Smooth muscle cell (in vitro differentiated cells): Measurements from ENCODE around the gene GPATCH1. TPM values are rescaled to one million over a fixed set of nuclear protein-coding genes. Genes with fewer than 3 reads are reported as not detected.

Source experiments
- DNase-seq: peaks from one replicate; lab custom pipeline; 2025; ENCODE audit not compliant: unreplicated experiment; lab: John Stamatoyannopoulos, UW
- H2AFZ ChIP-seq: fragments of 200-600 bp; sonication (generic); 2 replicates; pipeline ENCODE4 v1.6.0; 2016; ENCODE audit warnings: antibody characterized with exemption, low read depth, mild to moderate bottlenecking
- H3F3A ChIP-seq: fragments of 200-600 bp; sonication (generic); 2 replicates; pipeline ENCODE4 v1.6.0; 2017; ENCODE audit warnings: antibody characterized with exemption, low read depth
- H3K27ac ChIP-seq: fragments of 200-600 bp; sonication (generic); 2 replicates; pipeline ENCODE4 v1.5.1; 2016; ENCODE audit warnings: low read depth, mild to moderate bottlenecking
- H3K27me3 ChIP-seq: fragments of 200-600 bp; sonication (generic); 2 replicates; pipeline ENCODE4 v1.6.1; 2016; ENCODE audit warnings: low read depth, mild to moderate bottlenecking
- H3K36me3 ChIP-seq: fragments of 200-600 bp; sonication (generic); 2 replicates; pipeline ENCODE4 v1.5.1; 2016; ENCODE audit warnings: low read depth
- H3K4me1 ChIP-seq: fragments of 200-600 bp; sonication (generic); 2 replicates; pipeline ENCODE4 v1.5.1; 2016; ENCODE audit warnings: low read depth
- H3K4me2 ChIP-seq: fragments of 200-600 bp; sonication (generic); 2 replicates; pipeline ENCODE4 v1.6.0; 2016; ENCODE audit warnings: mild to moderate bottlenecking
- H3K4me3 ChIP-seq: fragments of 200-600 bp; sonication (generic); 2 replicates; pipeline ENCODE4 v1.5.1; 2016; ENCODE audit warnings: mild to moderate bottlenecking
- H3K79me2 ChIP-seq: fragments of 200-600 bp; sonication (generic); 2 replicates; pipeline ENCODE4 v1.6.0; 2016; ENCODE audit warnings: low read depth, mild to moderate bottlenecking
- H3K9ac ChIP-seq: fragments of 200-600 bp; sonication (generic); 2 replicates; pipeline ENCODE4 v1.6.0; 2016; ENCODE audit warnings: low read depth
- H3K9me3 ChIP-seq: fragments of 200-600 bp; sonication (generic); replicated peaks from 2 replicates; pipeline ENCODE4 v1.5.1; 2016; ENCODE audit warnings: low read depth
- H4K20me1 ChIP-seq: fragments of 200-600 bp; sonication (generic); 2 replicates; pipeline ENCODE4 v1.6.0; 2016; ENCODE audit warnings: low read depth
- CTCF ChIP-seq: fragments of 200-600 bp; sonication (generic); IDR thresholded peaks from 2 replicates; pipeline ENCODE4 v1.5.1; 2017; ENCODE audit warnings: borderline replicate concordance, mild to moderate bottlenecking, antibody characterized with exemption; ENCODE audit not compliant: insufficient read depth, poor library complexity, severe bottlenecking
- WGBS: methylation state at CpG from one replicate; pipeline ENCODE4 v1.1.7; 2016; ENCODE audit warnings: low lambda C conversion rate; 5-methylcytosine and 5-hydroxymethylcytosine counted together
- polyA plus RNA-seq: library from polyadenylated mRNA; unstranded; fragments of >200 nt; fragmentation: Nextera tagmentation; extraction: Ambion mirVana; gene quantifications from 2 replicates; pipeline ENCODE4 v1.2.1, GENCODE V29; 2016
- total RNA-seq: library from RNA; depleted of rRNA; stranded (reverse); fragments of >200 nt; gene quantifications from 2 replicates; pipeline ENCODE4 v1.2.3, GENCODE V29; 2014

GPATCH1 gene
- total and polyA plus RNA-seq, 2 experiments from 2014 or later, result 2.8 to 4.3 TPM

- H3K27ac ChIP-seq, result no peak overlapping the region
- no peak overlapping the region for H3K4me2 ChIP-seq
- DNase-seq, result no peak
- H3K27me3 ChIP-seq, result no peaks in the 10 kb centered on the region
- WGBS, result 88% methylated on average over 6 of the region's 6 CpGs
- H4K20me1 ChIP-seq, result no peaks in the 10 kb centered on the region
- H3F3A ChIP-seq, result no peaks in the 10 kb centered on the region
- H3K36me3 ChIP-seq, result no peaks in the 10 kb centered on the region
- no peaks in the 10 kb centered on the region for H3K9me3 ChIP-seq
- H3K4me3 ChIP-seq, result no peak overlapping the region
- H3K9ac ChIP-seq, result no peak overlapping the region
- H3K79me2 ChIP-seq, result no peaks in the 10 kb centered on the region
- H3K4me1 ChIP-seq, result no peaks in the 10 kb centered on the region
- TF ChIP-seq CTCF, result no peak
- H2AFZ ChIP-seq, result no peak overlapping the region
Observed at GRCh38 chr19:33129901-33130300, 48.9 kb downstream of the GPATCH1 start.

GRCh38 chr19:33130433-33130832 lies 49.5 kb downstream of the GPATCH1 start:
- Histone ChIP-seq H3K27ac (no peak overlapping the region), H3K4me2 (no peak overlapping the region), H3K36me3 (no peaks in the 10 kb centered on the region), H4K20me1 (no peaks in the 10 kb centered on the region), H2AFZ (no peak overlapping the region), H3K79me2 (no peaks in the 10 kb centered on the region), H3K4me1 (no peaks in the 10 kb centered on the region), H3K9me3 (no peaks in the 10 kb centered on the region), H3K4me3 (no peak overlapping the region), H3K9ac (no peak overlapping the region), H3K27me3 (no peaks in the 10 kb centered on the region), H3F3A (no peaks in the 10 kb centered on the region)
- no peak for DNase-seq
- TF ChIP-seq CTCF, result no peak
- WGBS, result 98% methylated on average over 6 of the region's 6 CpGs

- no peak within 1 kb of the TSS for H3K9ac ChIP-seq
- WGBS, result 98% methylated on average over 43 of the region's 43 CpGs
- no peaks in the 10 kb centered on the region for H3F3A ChIP-seq
- H4K20me1 ChIP-seq, result no peaks in the 10 kb centered on the region
- H3K4me3 ChIP-seq, result no peak within 1 kb of the TSS
- no peaks in the 10 kb centered on the region for H3K79me2 ChIP-seq
- H3K36me3 ChIP-seq, result no peaks in the 10 kb centered on the region
- no peak for TF ChIP-seq CTCF
- H2AFZ ChIP-seq, result no peak within 1 kb of the TSS
- no peaks in the 10 kb centered on the region for H3K4me1 ChIP-seq
- DNase-seq, result no peak
- H3K9me3 ChIP-seq, result no peaks in the 10 kb centered on the region
- H3K27ac ChIP-seq, result no peak within 1 kb of the TSS
- H3K27me3 ChIP-seq, result no peaks in the 10 kb centered on the region
- no peak within 1 kb of the TSS for H3K4me2 ChIP-seq
Observed at GRCh38 chr19:33132021-33132420, 51.0 kb downstream of the GPATCH1 start, which contains the start of gene WDR88. TSS of gene WDR88 (plus strand) at chr19:33132114. CDS start at chr19:33132170, 56 bp downstream.

GRCh38 chr19:33132425-33132824 lies 51.4 kb downstream of the GPATCH1 start:
- Histone ChIP-seq H3K9ac (no peak overlapping the region), H2AFZ (no peak overlapping the region), H3K27ac (no peak overlapping the region), H3K79me2 (no peaks in the 10 kb centered on the region), H3K9me3 (no peaks in the 10 kb centered on the region), H3K36me3 (no peaks in the 10 kb centered on the region), H4K20me1 (no peaks in the 10 kb centered on the region), H3K4me3 (no peak overlapping the region), H3K4me1 (no peaks in the 10 kb centered on the region), H3K27me3 (no peaks in the 10 kb centered on the region), H3F3A (no peaks in the 10 kb centered on the region), H3K4me2 (no peak overlapping the region)
- peak; percentile 13 for TF ChIP-seq CTCF
- no peak for DNase-seq
- WGBS, result 92% methylated on average over 14 of the region's 15 CpGs
